Stomach (tissue), 9 donors: Measurements from ENCODE around the gene TMEM109. TPM values are rescaled to one million over a fixed set of nuclear protein-coding genes. Genes with fewer than 3 reads are reported as not detected.

Source experiments
- DNase-seq, 2 donors: peaks; one replicate each; pipeline versions ENCODE4 v3.0.0 to v3.0.0-alpha.2; 2013 to 2019
- H3K27ac ChIP-seq, 5 donors: fragments of 200-600 bp in 4 of 5; sonication (generic) in 4 of 5; one replicate each; pipeline ENCODE4 v1.5.1; 2013 to 2019; ENCODE audit warnings: mild to moderate bottlenecking in 1 of 5, moderate library complexity in 1 of 5
- H3K27me3 ChIP-seq, 3 donors: fragments of 200-600 bp; sonication (generic); one replicate each; pipeline ENCODE4 v1.5.1; 2017 to 2019; ENCODE audit warnings: mixed run types in 1 of 3
- H3K36me3 ChIP-seq, 4 donors: fragments of 200-600 bp; sonication (generic); 1 replicate in 3 of 4; 2 replicates in 1 of 4; pipeline ENCODE4 v1.5.1; 2016 to 2019
- H3K4me1 ChIP-seq, 4 donors: fragments of 200-600 bp; sonication (generic); one replicate each; pipeline ENCODE4 v1.5.1; 2016 to 2019
- H3K4me3 ChIP-seq, 4 donors: fragments of 200-600 bp; sonication (generic) in 3 of 4; one replicate each; pipeline ENCODE4 v1.5.1; 2016 to 2019; ENCODE audit warnings: mild to moderate bottlenecking in 1 of 4
- H3K9me3 ChIP-seq, 4 donors: fragments of 200-600 bp; sonication (generic); one replicate each; pipeline ENCODE4 v1.5.1; 2016 to 2019
- EP300 ChIP-seq: sonication (generic); formaldehyde crosslinking; IDR thresholded peaks from one replicate; pipeline ENCODE4 v1.6.1; 2017; ENCODE audit warnings: antibody characterized with exemption
- POLR2A ChIP-seq, 4 donors: fragments of 450-650 bp; IDR thresholded peaks; one replicate each; pipeline ENCODE4 v1.6.1; 2016; ENCODE audit warnings: antibody characterized with exemption in 4 of 4, control low read depth in 2 of 4, mild to moderate bottlenecking in 1 of 4, moderate library complexity in 1 of 4
- POLR2AphosphoS5 ChIP-seq, 3 donors: sonication (generic); formaldehyde crosslinking; IDR thresholded peaks; one replicate each; pipeline ENCODE4 v1.6.1; 2016; ENCODE audit warnings: antibody characterized with exemption in 3 of 3
- WGBS, 5 donors: extraction: QIAGEN DNeasy Blood & Tissue Kit in 3 of 5; methylation state at CpG; one replicate each; pipeline versions ENCODE4 v1.1.5 to v1.1.7; 2013 to 2018; 5-methylcytosine and 5-hydroxymethylcytosine counted together
- intact Hi-C: fragments of 100-400 bp; cut with DNase I; formaldehyde crosslinking; loops from one replicate; pipeline ENCODE4 v1.15.1; 2023; ENCODE audit warnings: low total_unique reads
- polyA plus RNA-seq, 3 donors: library from polyadenylated mRNA; stranded (reverse); fragments of 200-250 nt; gene quantifications; one replicate each; pipeline ENCODE4 v1.2.3, GENCODE V29; 2013
- total RNA-seq, 5 donors: library from RNA; depleted of rRNA; stranded (reverse); fragments of >200 nt; gene quantifications; one replicate each; pipeline versions ENCODE4 v1.1.0 to v1.2.3, GENCODE V29; 2014 to 2016
- TF ChIP-seq, protein P1 (sequence below), 7 experiments: fragments of 450-650 bp in 4 of 7; fragments of 200-600 bp in 3 of 7; sonication (generic) in 3 of 7; IDR thresholded peaks; one replicate each; pipeline ENCODE4 v1.5.1; 2016 to 2019; ENCODE audit warnings: antibody characterized with exemption in 7 of 7, control low read depth in 2 of 7, mild to moderate bottlenecking in 1 of 7
- donor health status: healthy with polysubstance abuse.
- donor health status: Bipolar disorder and iron deficiency.
- donor health status: healthy.

TMEM109 gene
- total and polyA plus RNA-seq, 8 donors: 27.4 to 122 (median 65.4) TPM

DNA sequence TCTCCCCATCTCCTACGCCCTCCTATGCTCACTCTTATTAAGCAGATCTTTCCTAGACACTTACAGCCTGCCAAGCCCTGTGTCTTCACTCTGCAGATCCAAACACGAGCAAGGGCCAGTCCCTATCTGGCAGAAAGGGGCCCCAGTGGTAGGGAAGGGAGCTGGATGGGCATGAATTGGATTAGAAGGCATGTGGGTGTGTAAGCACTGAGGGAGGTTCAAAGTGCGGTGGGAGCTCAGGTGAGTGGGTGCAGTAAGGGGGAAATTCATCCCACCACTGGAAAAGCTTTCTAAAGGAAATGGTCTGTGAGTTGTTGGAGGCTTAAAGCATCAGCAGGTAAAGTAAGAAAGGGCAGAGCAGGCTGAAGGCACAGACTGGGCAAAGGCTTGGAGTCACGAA, 15.8 kb downstream of the TMEM109 start:
- 78 to 89% (median 87%) methylated on average over 4 of the region's 4 CpGs for WGBS, 5 donors
- TF ChIP-seq POLR2A (IDR thresholded peaks at IDR 0.05) (no peak), POLR2AphosphoS5 (IDR thresholded peaks at IDR 0.05) (no peak), EP300 (no peak)
- TF ChIP-seq, protein P1, sequence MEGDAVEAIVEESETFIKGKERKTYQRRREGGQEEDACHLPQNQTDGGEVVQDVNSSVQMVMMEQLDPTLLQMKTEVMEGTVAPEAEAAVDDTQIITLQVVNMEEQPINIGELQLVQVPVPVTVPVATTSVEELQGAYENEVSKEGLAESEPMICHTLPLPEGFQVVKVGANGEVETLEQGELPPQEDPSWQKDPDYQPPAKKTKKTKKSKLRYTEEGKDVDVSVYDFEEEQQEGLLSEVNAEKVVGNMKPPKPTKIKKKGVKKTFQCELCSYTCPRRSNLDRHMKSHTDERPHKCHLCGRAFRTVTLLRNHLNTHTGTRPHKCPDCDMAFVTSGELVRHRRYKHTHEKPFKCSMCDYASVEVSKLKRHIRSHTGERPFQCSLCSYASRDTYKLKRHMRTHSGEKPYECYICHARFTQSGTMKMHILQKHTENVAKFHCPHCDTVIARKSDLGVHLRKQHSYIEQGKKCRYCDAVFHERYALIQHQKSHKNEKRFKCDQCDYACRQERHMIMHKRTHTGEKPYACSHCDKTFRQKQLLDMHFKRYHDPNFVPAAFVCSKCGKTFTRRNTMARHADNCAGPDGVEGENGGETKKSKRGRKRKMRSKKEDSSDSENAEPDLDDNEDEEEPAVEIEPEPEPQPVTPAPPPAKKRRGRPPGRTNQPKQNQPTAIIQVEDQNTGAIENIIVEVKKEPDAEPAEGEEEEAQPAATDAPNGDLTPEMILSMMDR (IDR thresholded peaks at IDR 0.05): no peak
- DNase-seq: no peak
- Histone ChIP-seq H3K36me3 (peaks cover 0 to 38% (median 17%) of the 10 kb centered on the region in 4 donors), H3K4me1 (peaks cover 3 to 26% (median 20%) of the 10 kb centered on the region in 4 donors), H3K4me3 (no peak overlapping the region), H3K27ac (no peak overlapping the region), H3K27me3 (peaks cover 0 to 16% (median 4%) of the 10 kb centered on the region in 3 donors), H3K9me3 (no peaks in the 10 kb centered on the region)
- intact Hi-C loops: no loop called here

DNA sequence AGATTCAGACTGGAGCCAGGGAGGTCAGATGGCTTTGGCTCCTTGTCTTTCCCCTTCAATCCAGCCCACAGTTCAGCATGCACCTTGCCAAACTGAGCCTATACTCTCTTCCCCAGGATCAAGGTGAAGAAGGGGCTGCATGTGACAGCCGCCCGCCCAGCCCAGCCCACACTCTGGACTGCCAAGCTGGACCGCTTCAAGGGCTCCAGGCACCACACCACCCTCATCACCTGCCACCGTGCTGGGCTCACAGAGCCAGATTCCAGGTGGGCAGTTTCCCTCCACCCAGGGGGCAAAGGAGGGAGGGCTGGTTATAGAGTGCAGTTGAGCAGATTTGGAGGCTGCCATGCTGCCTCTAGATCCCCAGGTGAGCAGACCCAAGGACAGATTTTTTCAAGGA, 16.4 kb downstream of the TMEM109 start:
- Histone ChIP-seq H3K4me1 (peaks cover 0 to 20% (median 13%) of the 10 kb centered on the region in 4 donors), H3K27me3 (peaks cover 0 to 10% (median 0%) of the 10 kb centered on the region in 3 donors), H3K9me3 (no peaks in the 10 kb centered on the region), H3K4me3 (no peak overlapping the region), H3K27ac (no peak overlapping the region), H3K36me3 (peaks cover 0 to 38% (median 17%) of the 10 kb centered on the region in 4 donors)
- 90 to 97% (median 95%) methylated on average over 3 to 4 of the region's 4 CpGs for WGBS, 5 donors
- no peak for DNase-seq
- TF ChIP-seq POLR2AphosphoS5 (IDR thresholded peaks at IDR 0.05) (no peak), EP300 (no peak), POLR2A (IDR thresholded peaks at IDR 0.05) (no peak)
- TF ChIP-seq, protein P1 (IDR thresholded peaks at IDR 0.05): no peak
- intact Hi-C loops: no loop called here

DNA sequence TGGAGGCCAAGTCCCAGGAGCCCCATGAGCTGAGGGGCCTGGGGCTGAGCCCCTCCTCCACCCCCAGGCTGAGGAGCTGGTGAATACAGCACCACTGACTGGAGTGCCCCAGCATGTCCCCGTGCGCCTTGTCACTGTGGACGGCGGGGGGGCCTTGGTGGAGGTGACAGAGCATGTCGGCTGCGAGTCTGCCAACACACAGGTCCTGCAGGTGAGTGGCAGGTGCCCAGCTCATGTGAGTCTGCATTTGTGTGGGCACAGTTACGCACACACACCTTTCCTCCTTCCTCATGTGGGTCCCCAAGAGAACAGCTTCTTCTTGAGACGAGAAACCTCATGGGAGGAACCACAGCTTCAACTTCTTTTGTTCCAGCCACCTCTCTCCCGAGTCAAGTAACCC, 18.0 kb downstream of the TMEM109 start:
- no peak for DNase-seq
- Histone ChIP-seq H3K27me3 (peaks cover 0 to 7% (median 0%) of the 10 kb centered on the region in 3 donors), H3K9me3 (no peaks in the 10 kb centered on the region), H3K36me3 (peaks cover 4 to 52% (median 28%) of the 10 kb centered on the region in 4 donors), H3K4me1 (peaks cover 0 to 12% (median 6%) of the 10 kb centered on the region in 4 donors), H3K27ac (no peak overlapping the region), H3K4me3 (no peak overlapping the region)
- intact Hi-C loops: no loop called here
- WGBS, 5 donors: 81 to 91% (median 86%) methylated on average over 9 of the region's 9 CpGs
- no peak for TF ChIP-seq EP300
- TF ChIP-seq, protein P1 (IDR thresholded peaks at IDR 0.05): no peak
- TF ChIP-seq POLR2A (IDR thresholded peaks at IDR 0.05): no peak
- TF ChIP-seq POLR2AphosphoS5 (IDR thresholded peaks at IDR 0.05): no peak

DNA sequence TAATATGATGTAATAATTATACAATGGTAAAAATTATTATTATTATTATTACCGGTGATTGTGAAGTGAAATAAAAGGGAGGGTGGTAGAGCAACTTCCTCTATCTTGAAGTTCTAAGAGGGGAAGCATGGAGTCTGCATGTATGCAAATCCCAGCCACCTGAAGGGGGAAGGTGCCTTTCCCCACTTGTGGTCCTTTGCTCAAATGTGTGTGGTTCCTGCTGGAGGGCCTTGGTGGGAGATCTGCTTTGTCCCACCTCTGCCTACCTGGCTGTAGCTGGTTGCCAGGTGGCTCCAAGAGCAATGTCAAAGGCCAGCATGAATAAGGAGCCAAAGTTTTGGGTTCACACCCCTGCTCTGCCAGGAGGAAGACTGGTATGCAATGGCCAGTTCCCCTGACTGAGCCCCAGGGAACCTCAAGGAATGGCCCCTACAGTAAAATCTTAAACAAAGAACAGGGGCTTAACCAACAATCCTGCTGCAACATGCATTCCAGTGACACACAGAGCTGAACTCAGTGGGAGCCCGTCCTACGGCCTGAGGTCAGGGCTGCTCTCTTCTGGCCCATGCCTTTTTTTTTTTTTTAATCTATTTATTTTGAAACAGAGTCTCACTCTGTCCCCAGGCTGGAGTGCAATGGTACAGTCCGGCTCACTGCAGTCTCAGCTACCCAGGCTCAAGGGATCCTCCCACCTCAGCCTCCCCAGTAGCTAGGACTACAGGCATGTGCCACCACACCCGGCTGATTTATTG, 18.8 kb downstream of the TMEM109 start:
- no peak overlapping the region for H3K27ac ChIP-seq
- peaks cover 0 to 7% (median 0%) of the 10 kb centered on the region in 3 donors for H3K27me3 ChIP-seq
- peaks cover 0 to 5% (median 1%) of the 10 kb centered on the region in 4 donors for H3K4me1 ChIP-seq
- DNase-seq: no peak
- H3K4me3 ChIP-seq: no peak overlapping the region
- no peaks in the 10 kb centered on the region for H3K9me3 ChIP-seq
- WGBS, 5 donors: 68 to 82% (median 75%) methylated on average over 5 of the region's 5 CpGs
- intact Hi-C loops: no loop called here
- H3K36me3 ChIP-seq: peaks cover 6 to 60% (median 37%) of the 10 kb centered on the region in 4 donors
- no peak for TF ChIP-seq POLR2A (IDR thresholded peaks at IDR 0.05)
- no peak for TF ChIP-seq EP300
- TF ChIP-seq, protein P1 (IDR thresholded peaks at IDR 0.05): no peak
- TF ChIP-seq POLR2AphosphoS5 (IDR thresholded peaks at IDR 0.05): no peak
